Ovary (tissue), 3 donors: ENCODE data around the gene SPDYA.

ENCODE experiments used
- CTCF ChIP-seq, 3 donors: fragments of 450-650 bp in 2 of 3; fragments of 200-600 bp in 1 of 3; IDR thresholded peaks; one replicate each; pipeline versions ENCODE4 v1.5.1 to v1.8.0; 2016 to 2022; ENCODE audit warnings: antibody characterized with exemption in 3 of 3, mild to moderate bottlenecking in 1 of 3
- EP300 ChIP-seq: sonication (generic); formaldehyde crosslinking; IDR thresholded peaks from one replicate; pipeline ENCODE4 v1.6.1; 2017; ENCODE audit warnings: antibody characterized with exemption
- POLR2A ChIP-seq: fragments of 450-650 bp; IDR thresholded peaks from one replicate; pipeline ENCODE4 v1.6.1; 2017; ENCODE audit warnings: antibody characterized with exemption, mild to moderate bottlenecking, moderate library complexity
- donor health status: DM: no; HTN: no; CAD: no.

GRCh38 chr2:28782423-28782822, 28.2 kb upstream of the SPDYA start:
- TF ChIP-seq CTCF (IDR thresholded peaks at IDR 0.05) (no peak), EP300 (no peak), POLR2A (no peak)
